Activated T-cell treated with anti-CD3 and anti-CD28 coated beads, Interleukin-2, amount 50 U/mL, for 4 hours (primary cell): ENCODE results near the gene STEAP3. TPM values are rescaled to one million over a fixed set of nuclear protein-coding genes. Genes with fewer than 3 reads are reported as not detected.

Experiments
- ATAC-seq, 2 donors: fragments of 200-7000 bp; cut with Tn5 transposase; one replicate each; pipeline ENCODE4 v1.10.0; 2021
- DNase-seq: peaks from one replicate; pipeline ENCODE4 v3.0.0-alpha.2; 2020
- H3K27me3 Mint-ChIP-seq: one replicate; pipeline ENCODE4 v1.8.0; 2021; ENCODE audit warnings: low read depth, mixed read lengths
- H3K36me3 Mint-ChIP-seq: one replicate; pipeline ENCODE4 v1.8.0; 2022; ENCODE audit warnings: mixed read lengths; ENCODE audit not compliant: insufficient read depth
- H3K4me1 Mint-ChIP-seq: one replicate; pipeline ENCODE4 v1.8.0; 2021; ENCODE audit warnings: low read depth, mixed read lengths
- H3K4me3 Mint-ChIP-seq: one replicate; pipeline ENCODE4 v1.8.0; 2021; ENCODE audit warnings: mild to moderate bottlenecking, moderate library complexity, mixed read lengths
- H3K9me3 Mint-ChIP-seq: one replicate; pipeline ENCODE4 v1.8.0; 2021; ENCODE audit warnings: mixed read lengths
- total RNA-seq, 3 donors: library from RNA; stranded (reverse); gene quantifications; one replicate each; pipeline ENCODE4 v1.2.1, GENCODE V29; 2021

STEAP3 gene
- total RNA-seq, 3 donors from 2014 or later: 0.15 to 0.24 (median 0.18) TPM

DNA sequence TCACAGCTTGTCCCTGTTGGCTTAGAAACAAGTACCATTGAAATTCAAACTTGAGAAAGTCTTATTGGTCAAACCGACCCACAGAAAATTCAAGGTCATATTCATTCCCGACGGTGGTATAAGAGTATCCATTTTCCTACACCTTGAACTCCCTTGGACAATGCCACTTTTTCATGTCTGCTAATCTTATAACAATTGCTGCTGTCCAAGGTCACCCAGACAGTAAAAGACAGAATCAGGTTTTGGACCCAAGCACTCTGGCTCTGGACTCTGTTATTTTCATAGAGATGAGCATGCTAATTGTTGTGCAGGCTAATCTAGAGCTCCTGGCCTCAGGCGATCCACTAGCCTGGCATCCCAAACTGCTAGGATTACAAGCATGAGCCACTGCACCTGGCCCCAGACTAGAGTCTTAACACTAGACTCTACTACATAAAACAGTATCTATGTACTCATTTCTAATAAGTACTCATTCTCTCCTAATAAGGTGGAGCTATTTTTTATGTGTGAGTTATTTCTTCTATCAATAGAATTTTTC, 85.2 kb downstream of the STEAP3 start:
- no peak for DNase-seq
- no peaks in the 10 kb centered on the region for H3K27me3 Mint-ChIP-seq
- no peak for ATAC-seq
- H3K36me3 Mint-ChIP-seq: peaks cover 10% of the 10 kb centered on the region
- no peaks in the 10 kb centered on the region for H3K4me1 Mint-ChIP-seq
- H3K9me3 Mint-ChIP-seq: no peaks in the 10 kb centered on the region
- H3K4me3 Mint-ChIP-seq: no peak overlapping the region

DNA sequence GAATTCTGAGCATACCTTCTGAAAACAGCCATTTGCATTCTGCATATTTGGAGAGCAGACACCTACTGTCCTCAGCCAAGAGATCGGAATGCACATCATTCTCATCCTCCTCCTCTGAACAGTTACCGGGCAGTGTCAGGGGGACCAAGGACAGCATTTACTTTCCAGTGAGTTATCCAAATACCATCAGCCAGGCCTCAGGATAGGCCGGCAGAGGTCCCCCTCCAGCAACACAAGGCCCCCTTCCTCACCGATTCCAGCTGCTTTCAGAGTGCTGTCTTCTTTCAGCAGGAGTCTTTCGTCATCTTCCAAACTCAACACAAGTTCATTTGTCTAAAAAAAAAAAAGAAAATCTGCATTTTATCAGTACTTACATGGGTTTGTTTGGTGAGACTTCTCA, 87.7 kb downstream of the STEAP3 start:
- no peak overlapping the region for H3K4me3 Mint-ChIP-seq
- no peaks in the 10 kb centered on the region for H3K27me3 Mint-ChIP-seq
- H3K4me1 Mint-ChIP-seq: no peaks in the 10 kb centered on the region
- peaks cover 10% of the 10 kb centered on the region for H3K36me3 Mint-ChIP-seq
- ATAC-seq (no peak), DNase-seq (no peak)
- H3K9me3 Mint-ChIP-seq: no peaks in the 10 kb centered on the region

DNA sequence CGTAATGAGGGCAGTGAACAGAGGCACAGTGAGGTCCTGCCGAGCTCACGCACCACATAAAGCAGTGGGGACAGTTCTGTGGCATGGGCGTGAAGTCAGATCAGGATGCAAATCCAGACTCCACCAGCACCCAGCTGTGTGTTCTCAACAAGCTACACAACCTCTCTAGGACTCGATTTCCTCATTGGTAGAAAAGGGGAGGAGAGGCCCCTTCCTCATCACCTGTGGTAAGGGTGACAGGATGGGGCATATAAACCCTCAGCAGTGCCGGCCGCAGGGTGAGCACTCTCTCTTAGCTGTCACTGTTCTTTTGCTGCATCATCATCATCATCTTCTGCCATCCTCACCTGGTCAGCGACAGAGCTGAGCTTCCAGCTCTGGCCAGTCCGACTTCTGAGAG, 88.2 kb downstream of the STEAP3 start:
- H3K4me3 Mint-ChIP-seq: no peak overlapping the region
- DNase-seq (no peak), ATAC-seq (no peak)
- peaks cover 11% of the 10 kb centered on the region for H3K36me3 Mint-ChIP-seq
- no peaks in the 10 kb centered on the region for H3K27me3 Mint-ChIP-seq
- H3K9me3 Mint-ChIP-seq: no peaks in the 10 kb centered on the region
- H3K4me1 Mint-ChIP-seq: no peaks in the 10 kb centered on the region

Other genes starting within 250 kb of the STEAP3 start
- not detected for gene C1QL2, start 65.1 kb upstream of the STEAP3 start, total RNA-seq
- 10 to 100 TPM; 10.7 to 12.6 (median 10.9) TPM for gene C2orf76, start 143.0 kb downstream of the STEAP3 start, total RNA-seq
- 10 to 100 TPM; 89.7 to 99.8 (median 93.8) TPM for gene DBI, start 143.1 kb downstream of the STEAP3 start, total RNA-seq
- gene TMEM37, start 208.0 kb downstream of the STEAP3 start, total RNA-seq: under 1 TPM in 2 of 3 donors, not detected in 1; 0.11 to 0.27 TPM